ENCODE measurements around the gene TMEM94.
"Not testable (repeated sequence)": the region's sequence is repeated elsewhere in the genome, so short reads cannot be mapped to it uniquely, and the experiment has no call there.

TMEM94 gene

GRCh38 chr17:75477490-75477862 lies 21.0 kb downstream of the TMEM94 start:
- DNase-seq: not testable (repeated sequence)

- DNase-seq: no peak
These were observed 22.1 kb downstream of the TMEM94 start for GRCh38 chr17:75478508-75478907.

GRCh38 chr17:75480281-75480680 lies 23.8 kb downstream of the TMEM94 start:
- no peak for DNase-seq

- no peak for DNase-seq
These were observed 25.0 kb downstream of the TMEM94 start for GRCh38 chr17:75481194-75482068.

- no peak for DNase-seq
These were observed 25.9 kb downstream of the TMEM94 start for GRCh38 chr17:75482098-75482942.

- DNase-seq: no peak
These were observed 29.3 kb downstream of the TMEM94 start for GRCh38 chr17:75485688-75486087.

GRCh38 chr17:75486151-75486550 lies 29.7 kb downstream of the TMEM94 start:
- no peak for DNase-seq

- peak; percentile 15 for DNase-seq
These were observed 30.5 kb downstream of the TMEM94 start for GRCh38 chr17:75486951-75487350.

- peak; percentile 72 for DNase-seq
These were observed 31.1 kb downstream of the TMEM94 start for GRCh38 chr17:75487351-75488070.

GRCh38 chr17:75488693-75489510 lies 32.5 kb downstream of the TMEM94 start:
- no peak for DNase-seq

- DNase-seq: no peak
These were observed 33.1 kb downstream of the TMEM94 start for GRCh38 chr17:75489511-75489955.

- no peak for DNase-seq
These were observed 33.8 kb downstream of the TMEM94 start for GRCh38 chr17:75490173-75490743.

- no peak for DNase-seq
These were observed 34.7 kb downstream of the TMEM94 start for GRCh38 chr17:75490953-75491649.

- no peak for DNase-seq
These were observed 35.2 kb downstream of the TMEM94 start for GRCh38 chr17:75491680-75492079.

GRCh38 chr17:75492555-75493168 lies 36.2 kb downstream of the TMEM94 start:
- no peak for DNase-seq

GRCh38 chr17:75493476-75494129 lies 37.2 kb downstream of the TMEM94 start:
- DNase-seq: no peak

- DNase-seq: no peak
These were observed 38.0 kb downstream of the TMEM94 start for GRCh38 chr17:75494326-75494877.

- DNase-seq: no peak
These were observed 39.6 kb downstream of the TMEM94 start for GRCh38 chr17:75496005-75496404.

GRCh38 chr17:75498039-75498725 lies 41.7 kb downstream of the TMEM94 start:
- peak; percentile 9 for DNase-seq

Measured in hematopoietic multipotent progenitor cell treated with erythropoietin and hydrocortisone succinate and interleukin-3 and kit ligand, for 6 days (in vitro differentiated cells).